GM19395 (cell line): ENCODE results near the gene TCEAL7.

Experiments used
- ATAC-seq: cut with Tn5 transposase; IDR thresholded peaks from one replicate; pipeline ENCODE4 v1.9.1; 2021; ENCODE audit warnings: mild to moderate bottlenecking, moderate library complexity; ENCODE audit not compliant: unreplicated experiment

TCEAL7 gene

DNA sequence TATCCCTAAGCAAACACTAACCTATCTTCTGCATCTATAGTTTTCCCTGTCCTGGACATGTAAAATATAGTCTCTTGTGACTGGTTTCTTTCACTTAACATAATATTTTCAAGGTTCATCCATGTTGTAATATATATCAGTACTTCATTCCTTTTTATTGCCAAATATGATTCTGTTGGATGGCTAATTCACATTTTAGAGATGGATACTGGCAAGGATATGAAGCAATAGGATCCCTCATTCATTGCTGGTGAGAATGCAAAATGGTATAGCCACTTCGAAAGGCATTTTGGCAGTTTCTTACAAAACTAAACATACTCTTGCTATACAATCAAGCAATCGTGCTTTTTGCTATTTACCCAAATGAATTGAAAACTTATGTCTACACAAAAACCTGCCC, 33.0 kb downstream of the TCEAL7 start:
- no peak for ATAC-seq

DNA sequence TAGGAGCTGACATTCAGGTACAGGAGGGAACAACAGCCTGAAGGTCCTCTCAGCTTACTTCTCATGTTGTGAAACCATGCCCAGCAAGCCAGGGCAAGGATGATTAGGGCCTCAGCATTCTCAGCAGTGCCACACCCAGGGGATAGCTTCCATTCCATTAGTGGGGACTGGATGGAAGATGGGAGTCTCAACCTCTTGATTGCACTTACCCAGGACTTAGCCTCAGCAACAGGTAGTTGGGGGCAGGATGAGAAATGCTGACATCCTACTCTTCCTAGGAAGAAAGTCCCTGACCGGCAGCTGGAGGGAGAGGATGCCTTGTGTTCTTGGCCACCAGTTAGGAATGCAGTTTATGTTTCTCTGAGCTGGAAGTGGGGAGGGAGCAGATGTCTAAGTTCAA, 37.5 kb downstream of the TCEAL7 start:
- no peak for ATAC-seq

DNA sequence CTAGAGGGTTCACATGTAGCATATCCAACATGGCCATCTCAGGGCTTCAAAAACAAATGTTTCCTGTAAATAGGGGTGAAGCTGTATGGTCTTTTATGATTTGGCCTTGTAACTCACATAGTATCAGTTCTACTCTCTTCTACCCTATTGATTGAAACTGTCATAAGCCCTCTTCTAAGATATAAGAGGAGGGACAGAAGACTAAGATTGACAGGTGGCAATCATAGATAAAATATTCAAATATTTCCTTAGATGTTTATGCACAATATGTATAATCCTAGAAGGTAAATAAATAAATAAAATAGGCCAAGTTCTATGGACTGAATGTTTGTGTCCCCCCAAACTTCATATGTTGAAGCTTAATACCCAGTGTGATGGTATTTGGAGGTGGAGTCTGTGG, 39.4 kb downstream of the TCEAL7 start:
- no peak for ATAC-seq

DNA sequence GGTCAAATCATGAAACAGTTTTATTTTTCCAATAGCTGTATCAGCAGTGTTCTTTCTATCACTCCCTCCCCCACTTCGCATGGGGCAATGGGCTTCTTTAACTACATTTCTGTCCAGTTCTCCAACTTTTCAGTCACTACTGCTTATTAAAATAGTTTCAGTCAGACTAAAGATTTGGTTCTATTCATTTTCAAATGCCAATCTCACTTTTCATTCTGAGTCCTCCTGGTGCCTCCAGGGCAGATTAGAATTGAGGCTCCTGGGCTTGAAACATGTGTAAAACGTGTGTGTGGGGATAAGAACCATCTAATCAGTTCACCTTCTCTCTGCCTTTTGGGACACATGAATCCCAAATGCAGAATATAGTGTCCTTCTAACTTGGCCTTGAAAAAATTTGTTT, 42.8 kb downstream of the TCEAL7 start:
- ATAC-seq, result no peak

DNA sequence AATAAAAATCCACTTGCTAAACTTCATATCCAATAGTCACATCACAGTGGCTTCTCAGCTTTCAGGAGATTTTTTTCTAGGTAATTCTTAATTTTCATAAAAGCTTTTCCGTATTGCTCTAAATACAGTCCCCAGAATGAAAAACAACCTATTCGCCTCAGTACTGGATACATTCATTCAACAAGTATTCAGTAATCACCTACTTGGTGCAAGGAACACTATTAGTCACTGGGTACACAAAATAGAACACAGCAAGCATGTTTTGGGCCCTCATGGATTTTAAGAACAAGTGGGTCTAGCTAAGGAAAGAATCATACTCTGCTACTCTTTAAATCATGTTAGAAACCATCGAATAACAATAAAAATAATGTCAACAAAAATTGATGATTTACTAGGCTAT, 43.5 kb downstream of the TCEAL7 start:
- ATAC-seq, result no peak

DNA sequence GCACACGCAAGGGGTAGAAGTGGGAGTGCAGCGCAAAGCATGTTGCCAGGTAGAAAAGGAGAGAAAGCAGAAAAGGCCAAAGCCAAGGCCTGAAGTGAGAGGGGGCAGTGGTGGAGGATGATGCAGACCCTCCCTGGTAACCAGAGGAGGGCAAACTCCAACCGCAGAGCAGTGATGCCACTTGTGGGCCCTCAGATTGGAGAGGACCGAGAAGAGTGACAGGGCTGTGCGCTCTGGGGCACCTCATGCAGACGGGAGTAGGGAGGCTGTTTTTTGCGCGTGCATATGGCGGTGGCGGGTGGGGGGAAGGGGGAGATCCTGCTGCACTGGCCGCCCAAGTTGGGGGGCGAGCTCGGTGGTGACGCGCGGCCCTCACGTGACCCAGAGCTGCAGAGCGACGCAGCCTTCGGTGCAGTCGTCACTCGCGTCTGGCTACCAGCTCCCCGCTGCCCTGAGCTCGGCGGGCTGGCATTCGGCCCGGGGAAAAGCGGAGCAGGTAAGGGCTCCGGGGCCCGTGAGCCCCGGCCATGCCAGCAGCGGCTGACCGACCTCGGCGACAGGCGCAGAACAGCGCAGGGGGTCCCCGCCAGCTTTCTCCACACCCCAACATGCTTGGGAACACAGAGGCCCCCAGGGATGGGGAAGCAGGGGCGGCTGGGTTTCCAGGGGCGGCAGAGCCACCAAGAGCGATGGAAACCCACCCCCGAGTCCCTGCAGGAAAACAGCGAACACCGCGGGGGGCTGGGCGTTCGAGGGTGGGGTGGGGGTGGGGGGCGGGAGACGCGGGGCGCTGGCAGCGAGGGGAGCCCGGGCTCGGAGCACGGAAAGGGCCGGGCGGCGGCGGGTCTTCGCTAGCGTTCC, 46.3 kb downstream of the TCEAL7 start, which contains the start of gene BEX3:
Gene BEX3 (plus strand): TSS at position 421 of the 861 bp plus-strand sequence. CDS start 984 bp downstream, outside the sequence.
- no peak for ATAC-seq

DNA sequence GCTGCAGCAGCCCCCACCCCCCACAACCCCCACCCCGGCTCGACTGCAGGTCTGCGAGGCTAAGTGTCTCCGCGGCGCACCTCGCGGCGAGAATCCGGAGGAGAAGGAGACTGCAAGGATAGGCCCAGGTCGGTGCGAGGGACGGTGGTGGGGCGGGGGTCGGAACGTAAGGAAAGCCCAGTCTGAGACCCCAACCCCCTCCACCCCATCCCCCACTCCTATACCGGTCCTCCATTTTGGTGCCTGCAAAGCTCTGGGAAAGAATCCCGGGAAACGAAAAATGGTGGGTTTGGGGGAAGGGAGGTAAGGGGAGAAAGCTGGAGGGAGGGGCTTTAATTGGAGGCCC, 46.9 kb downstream of the TCEAL7 start:
- no peak for ATAC-seq

DNA sequence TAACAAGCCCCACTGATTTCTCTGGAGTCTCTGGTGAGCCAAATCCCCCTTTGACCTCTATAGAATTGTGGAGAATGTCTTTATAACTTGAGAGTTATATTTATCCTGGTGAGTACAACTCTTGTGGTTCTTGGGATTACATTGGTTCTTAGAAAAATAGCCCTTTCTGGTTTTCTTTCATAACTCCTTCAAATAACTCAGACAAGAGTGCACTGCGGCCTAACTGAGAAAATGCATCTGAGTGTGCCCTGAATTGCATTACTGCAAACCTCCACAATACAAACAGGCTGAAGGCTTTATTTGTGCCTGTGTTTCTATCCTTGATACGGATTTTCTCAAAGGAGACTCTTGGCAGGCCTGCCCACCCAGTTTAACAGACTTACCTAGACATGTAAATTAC, 49.0 kb downstream of the TCEAL7 start:
- ATAC-seq, result no peak
